Thyroid gland (tissue), 4 donors: ENCODE data around the gene LDLRAD4.

Source experiments
- CTCF ChIP-seq, 6 experiments: fragments of 200-600 bp in 3 of 6; fragments of 450-650 bp in 3 of 6; sonication (generic) in 3 of 6; IDR thresholded peaks; one replicate each; pipeline ENCODE4 v1.5.1; 2016 to 2019; ENCODE audit warnings: antibody characterized with exemption in 6 of 6, mild to moderate bottlenecking in 2 of 6, inconsistent platforms in 1 of 6, moderate library complexity in 1 of 6
- POLR2A ChIP-seq, 2 donors: fragments of 450-650 bp; IDR thresholded peaks; one replicate each; pipeline ENCODE4 v1.6.1; 2017; ENCODE audit warnings: antibody characterized with exemption in 2 of 2, mild to moderate bottlenecking in 2 of 2, moderate library complexity in 1 of 2

GRCh38 chr18:13302457-13303225, 84.1 kb downstream of the LDLRAD4 start:
- no peak for TF ChIP-seq CTCF (IDR thresholded peaks at IDR 0.05)
- no peak for TF ChIP-seq POLR2A (IDR thresholded peaks at IDR 0.05)
